ENCODE measurements around the gene TRIM31. TPM values are rescaled to one million over a fixed set of nuclear protein-coding genes. Genes with fewer than 3 reads are reported as not detected.
"Not testable (repeated sequence)": the region's sequence is repeated elsewhere in the genome, so short reads cannot be mapped to it uniquely, and the experiment has no call there.

The TRIM31 gene
- total RNA-seq, 1 donor from 2014 or later = not detected

- no peak for DNase-seq
Observed at GRCh38 chr6:30149234-30149633, 36.3 kb upstream of the TRIM31 start.

- no peak for DNase-seq
Observed at GRCh38 chr6:30147096-30147495, 34.2 kb upstream of the TRIM31 start.

- no peak for DNase-seq
Observed at GRCh38 chr6:30145818-30146217, 32.9 kb upstream of the TRIM31 start.

GRCh38 chr6:30144811-30145210 is 31.9 kb upstream of the TRIM31 start:
- DNase-seq = no peak

GRCh38 chr6:30143780-30144179 is 30.9 kb upstream of the TRIM31 start:
- DNase-seq = no peak

- no peak for DNase-seq
Observed at GRCh38 chr6:30142665-30143064, 29.8 kb upstream of the TRIM31 start.

- DNase-seq = not testable (repeated sequence)
Observed at GRCh38 chr6:30140240-30140639, 27.4 kb upstream of the TRIM31 start.

GRCh38 chr6:30136570-30137286 is 23.8 kb upstream of the TRIM31 start:
- no peak for DNase-seq

- no peak for DNase-seq
Observed at GRCh38 chr6:30135757-30136156, 22.9 kb upstream of the TRIM31 start, which contains the start of gene TRIM40. Gene TRIM40, plus strand, starts transcription at chr6:30136140. Its CDS starts 897 bp downstream, at chr6:30137037.

GRCh38 chr6:30135147-30135546 is 22.3 kb upstream of the TRIM31 start:
- DNase-seq = no peak

GRCh38 chr6:30131947-30132497 is 19.1 kb upstream of the TRIM31 start:
- no peak for DNase-seq

GRCh38 chr6:30130887-30131862 is 18.3 kb upstream of the TRIM31 start:
- peak; percentile 42 for DNase-seq

- DNase-seq = no peak
Observed at GRCh38 chr6:30130179-30130679, 17.3 kb upstream of the TRIM31 start.

GRCh38 chr6:30129265-30130178 is 16.6 kb upstream of the TRIM31 start:
- no peak for DNase-seq

GRCh38 chr6:30127238-30128093 is 14.6 kb upstream of the TRIM31 start:
- DNase-seq = no peak

GRCh38 chr6:30122515-30122914 is 9.6 kb upstream of the TRIM31 start:
- no peak for DNase-seq

GRCh38 chr6:30121446-30122366 is 8.8 kb upstream of the TRIM31 start:
- DNase-seq = no peak

GRCh38 chr6:30118691-30119090 is 5.8 kb upstream of the TRIM31 start:
- not testable (repeated sequence) for DNase-seq

- DNase-seq = no peak
Observed at GRCh38 chr6:30116724-30117123, 3.8 kb upstream of the TRIM31 start.
